Measurements from ENCODE around the gene IRF2BP2.

DNA sequence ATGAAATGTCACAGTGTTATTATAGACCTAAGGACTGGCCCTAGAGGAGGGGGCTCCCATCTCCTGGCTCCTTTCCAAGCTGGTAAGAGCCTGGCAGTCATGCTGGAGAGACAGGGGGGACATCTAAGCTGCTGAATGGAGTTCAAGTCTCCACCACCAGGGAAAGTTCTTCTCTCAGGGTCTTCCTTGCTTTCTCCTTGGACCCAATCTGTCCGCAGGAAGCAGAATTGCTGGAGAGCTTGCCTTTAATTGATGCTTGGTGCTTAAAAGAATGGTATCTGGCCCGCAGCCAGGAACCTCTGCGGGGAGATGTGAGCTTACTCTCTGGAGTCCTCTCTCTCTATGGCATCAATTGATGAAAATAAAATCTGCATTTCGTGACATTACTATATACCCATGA is 25.1 kb downstream of the IRF2BP2 start:
- TF ChIP-seq, protein P1, sequence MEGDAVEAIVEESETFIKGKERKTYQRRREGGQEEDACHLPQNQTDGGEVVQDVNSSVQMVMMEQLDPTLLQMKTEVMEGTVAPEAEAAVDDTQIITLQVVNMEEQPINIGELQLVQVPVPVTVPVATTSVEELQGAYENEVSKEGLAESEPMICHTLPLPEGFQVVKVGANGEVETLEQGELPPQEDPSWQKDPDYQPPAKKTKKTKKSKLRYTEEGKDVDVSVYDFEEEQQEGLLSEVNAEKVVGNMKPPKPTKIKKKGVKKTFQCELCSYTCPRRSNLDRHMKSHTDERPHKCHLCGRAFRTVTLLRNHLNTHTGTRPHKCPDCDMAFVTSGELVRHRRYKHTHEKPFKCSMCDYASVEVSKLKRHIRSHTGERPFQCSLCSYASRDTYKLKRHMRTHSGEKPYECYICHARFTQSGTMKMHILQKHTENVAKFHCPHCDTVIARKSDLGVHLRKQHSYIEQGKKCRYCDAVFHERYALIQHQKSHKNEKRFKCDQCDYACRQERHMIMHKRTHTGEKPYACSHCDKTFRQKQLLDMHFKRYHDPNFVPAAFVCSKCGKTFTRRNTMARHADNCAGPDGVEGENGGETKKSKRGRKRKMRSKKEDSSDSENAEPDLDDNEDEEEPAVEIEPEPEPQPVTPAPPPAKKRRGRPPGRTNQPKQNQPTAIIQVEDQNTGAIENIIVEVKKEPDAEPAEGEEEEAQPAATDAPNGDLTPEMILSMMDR (IDR thresholded peaks at IDR 0.05) = no peak
- no peak for TF ChIP-seq POLR2AphosphoS5 (IDR thresholded peaks at IDR 0.05; ENCODE audit: insufficient read depth in 1 of 2, low read depth in 1 of 2)
- no peak for TF ChIP-seq POLR2A (IDR thresholded peaks at IDR 0.05)
